GM23338 (cell line): Measurements from ENCODE around the gene RNFT2.

Experiments used
- CREB1 ChIP-seq: fragments of 250-450 bp; sonication (Bioruptor Pico); IDR thresholded peaks from 2 replicates; pipeline ENCODE4 v1.5.0; 2020; ENCODE audit warnings: low read depth, mild to moderate bottlenecking, moderate library complexity
- CTCF ChIP-seq, 2 experiments: fragments of 200-600 bp in 1 of 2; sonication (generic) in 1 of 2; conservative IDR thresholded peaks; 2 replicates each; pipeline versions ENCODE4 v1.5.1 to v1.6.1; 2016 to 2017; ENCODE audit warnings: antibody characterized with exemption in 2 of 2, low read depth in 2 of 2, mild to moderate bottlenecking in 2 of 2, moderate library complexity in 1 of 2
- EZH2 ChIP-seq: fragments of 200-600 bp; sonication (generic); IDR thresholded peaks from one replicate; pipeline ENCODE4 v1.8.0; 2017; ENCODE audit warnings: antibody characterized with exemption, mild to moderate bottlenecking, low read depth; ENCODE audit not compliant: unreplicated experiment
- EZH2phosphoT487 ChIP-seq: fragments of 200-600 bp; sonication (generic); IDR thresholded peaks from one replicate; pipeline ENCODE4 v1.8.1; 2018; ENCODE audit warnings: antibody characterized with exemption; ENCODE audit not compliant: unreplicated experiment
- JUNB ChIP-seq: IDR thresholded peaks from one replicate; pipeline ENCODE4 v1.6.1; 2016; ENCODE audit warnings: antibody characterized with exemption; ENCODE audit not compliant: unreplicated experiment
- NANOG ChIP-seq: IDR thresholded peaks from 2 replicates; pipeline ENCODE4 v1.6.1; 2016; ENCODE audit warnings: antibody characterized with exemption, borderline replicate concordance
- POLR2AphosphoS5 ChIP-seq: IDR thresholded peaks from 2 replicates; pipeline ENCODE4 v1.6.1; 2016; ENCODE audit warnings: antibody characterized with exemption, low read depth
- STAT1 ChIP-seq: IDR thresholded peaks from one replicate; pipeline ENCODE4 v1.6.1; 2016; ENCODE audit warnings: antibody characterized with exemption; ENCODE audit not compliant: unreplicated experiment
- ZNF114 ChIP-seq: fragments of 250-450 bp; sonication (Bioruptor Pico); IDR thresholded peaks from 2 replicates; pipeline ENCODE4 v1.5.0; 2020; ENCODE audit warnings: mild to moderate bottlenecking, moderate library complexity
- ZNF331 ChIP-seq: fragments of 250-450 bp; sonication (Bioruptor Pico); IDR thresholded peaks from 2 replicates; pipeline ENCODE4 v1.5.0; 2020; ENCODE audit warnings: low read depth, mild to moderate bottlenecking, moderate library complexity
- ZNF462 ChIP-seq: fragments of 250-450 bp; sonication (Bioruptor Pico); IDR thresholded peaks from 2 replicates; pipeline ENCODE4 v1.5.0; 2020; ENCODE audit warnings: mild to moderate bottlenecking, moderate library complexity
- TF ChIP-seq, protein P1 (sequence below): IDR thresholded peaks from one replicate; pipeline ENCODE4 v1.6.1; 2018; ENCODE audit warnings: antibody characterized with exemption; ENCODE audit not compliant: unreplicated experiment
- TF ChIP-seq, protein P2 (sequence below): IDR thresholded peaks from 2 replicates; pipeline ENCODE4 v1.6.1; 2016; ENCODE audit warnings: antibody characterized with exemption

GRCh38 chr12:116703214-116703795 lies 34.8 kb upstream of the RNFT2 start:
- TF ChIP-seq CTCF (conservative IDR thresholded peaks at IDR 0.05; ENCODE audit: low read depth in 2 of 2) = peak; percentile 91 to 98
- no peak for TF ChIP-seq EZH2
- 0 out of 2 replicates have a peak, but pooled peaks have one; percentile 9 for TF ChIP-seq CREB1 (CRISPR knock-in tag)
- TF ChIP-seq POLR2AphosphoS5 = no peak
- TF ChIP-seq, protein P1, sequence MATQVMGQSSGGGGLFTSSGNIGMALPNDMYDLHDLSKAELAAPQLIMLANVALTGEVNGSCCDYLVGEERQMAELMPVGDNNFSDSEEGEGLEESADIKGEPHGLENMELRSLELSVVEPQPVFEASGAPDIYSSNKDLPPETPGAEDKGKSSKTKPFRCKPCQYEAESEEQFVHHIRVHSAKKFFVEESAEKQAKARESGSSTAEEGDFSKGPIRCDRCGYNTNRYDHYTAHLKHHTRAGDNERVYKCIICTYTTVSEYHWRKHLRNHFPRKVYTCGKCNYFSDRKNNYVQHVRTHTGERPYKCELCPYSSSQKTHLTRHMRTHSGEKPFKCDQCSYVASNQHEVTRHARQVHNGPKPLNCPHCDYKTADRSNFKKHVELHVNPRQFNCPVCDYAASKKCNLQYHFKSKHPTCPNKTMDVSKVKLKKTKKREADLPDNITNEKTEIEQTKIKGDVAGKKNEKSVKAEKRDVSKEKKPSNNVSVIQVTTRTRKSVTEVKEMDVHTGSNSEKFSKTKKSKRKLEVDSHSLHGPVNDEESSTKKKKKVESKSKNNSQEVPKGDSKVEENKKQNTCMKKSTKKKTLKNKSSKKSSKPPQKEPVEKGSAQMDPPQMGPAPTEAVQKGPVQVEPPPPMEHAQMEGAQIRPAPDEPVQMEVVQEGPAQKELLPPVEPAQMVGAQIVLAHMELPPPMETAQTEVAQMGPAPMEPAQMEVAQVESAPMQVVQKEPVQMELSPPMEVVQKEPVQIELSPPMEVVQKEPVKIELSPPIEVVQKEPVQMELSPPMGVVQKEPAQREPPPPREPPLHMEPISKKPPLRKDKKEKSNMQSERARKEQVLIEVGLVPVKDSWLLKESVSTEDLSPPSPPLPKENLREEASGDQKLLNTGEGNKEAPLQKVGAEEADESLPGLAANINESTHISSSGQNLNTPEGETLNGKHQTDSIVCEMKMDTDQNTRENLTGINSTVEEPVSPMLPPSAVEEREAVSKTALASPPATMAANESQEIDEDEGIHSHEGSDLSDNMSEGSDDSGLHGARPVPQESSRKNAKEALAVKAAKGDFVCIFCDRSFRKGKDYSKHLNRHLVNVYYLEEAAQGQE = no peak
- TF ChIP-seq, protein P2, sequence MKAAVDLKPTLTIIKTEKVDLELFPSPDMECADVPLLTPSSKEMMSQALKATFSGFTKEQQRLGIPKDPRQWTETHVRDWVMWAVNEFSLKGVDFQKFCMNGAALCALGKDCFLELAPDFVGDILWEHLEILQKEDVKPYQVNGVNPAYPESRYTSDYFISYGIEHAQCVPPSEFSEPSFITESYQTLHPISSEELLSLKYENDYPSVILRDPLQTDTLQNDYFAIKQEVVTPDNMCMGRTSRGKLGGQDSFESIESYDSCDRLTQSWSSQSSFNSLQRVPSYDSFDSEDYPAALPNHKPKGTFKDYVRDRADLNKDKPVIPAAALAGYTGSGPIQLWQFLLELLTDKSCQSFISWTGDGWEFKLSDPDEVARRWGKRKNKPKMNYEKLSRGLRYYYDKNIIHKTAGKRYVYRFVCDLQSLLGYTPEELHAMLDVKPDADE = no peak
- TF ChIP-seq EZH2phosphoT487 = no peak
- TF ChIP-seq STAT1 = no peak
- no peak for TF ChIP-seq JUNB
- TF ChIP-seq ZNF462 (CRISPR knock-in tag) = no peak
- no peak for TF ChIP-seq ZNF331 (CRISPR knock-in tag)
- TF ChIP-seq ZNF114 (CRISPR knock-in tag) = no peak
- no peak for TF ChIP-seq NANOG
